Measurements from ENCODE around the gene SLC18A2.

The SLC18A2 gene

DNA sequence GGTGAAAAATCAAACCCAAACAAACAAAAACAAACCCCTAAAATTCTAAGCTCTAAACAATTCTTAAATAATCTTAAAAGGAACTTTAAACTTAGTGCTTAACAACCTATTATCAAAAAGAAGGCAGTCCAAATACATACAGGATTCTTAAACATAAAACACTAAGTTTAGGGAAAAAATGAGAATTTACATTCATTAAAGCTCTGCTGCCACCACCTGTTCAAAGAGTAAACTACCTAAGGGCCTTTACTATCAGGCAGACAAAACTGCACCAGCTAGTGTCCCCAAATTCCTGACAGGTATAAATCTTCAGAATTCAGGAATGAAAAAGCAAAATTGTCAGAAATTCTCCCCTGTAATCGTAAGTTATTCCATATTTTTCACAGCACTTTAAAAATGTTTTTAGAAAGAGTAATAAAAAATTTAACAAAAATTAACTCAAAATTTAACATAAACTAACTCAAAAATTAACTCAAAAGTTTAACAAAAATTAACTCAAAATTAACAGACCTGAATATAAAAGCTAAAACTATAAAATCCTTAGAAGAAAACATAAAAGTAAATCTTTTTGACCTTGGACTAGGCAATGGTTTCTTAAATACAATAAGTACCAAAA, 79.2 kb downstream of the SLC18A2 start:
- peak; percentile 5 for DNase-seq

DNA sequence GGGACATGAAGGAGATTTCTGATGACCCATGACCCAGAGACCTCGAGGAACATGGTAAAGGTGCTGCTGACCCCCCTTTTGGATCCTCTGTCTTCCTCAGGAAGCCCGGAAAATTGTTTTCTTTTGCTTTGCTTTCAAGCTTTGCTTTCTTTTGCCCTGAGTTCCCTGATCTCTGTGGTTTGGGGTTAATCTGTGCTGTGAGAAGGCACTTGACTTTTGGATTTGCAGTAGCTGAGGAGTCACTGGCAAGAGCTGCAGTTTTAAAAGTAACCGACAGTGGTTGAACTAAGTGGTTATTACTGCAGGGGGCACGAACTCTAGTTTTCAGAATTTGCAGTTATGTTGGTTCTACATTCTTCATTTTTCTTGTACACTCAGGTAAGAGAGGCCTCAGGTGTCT, 81.3 kb downstream of the SLC18A2 start:
- DNase-seq: no peak

DNA sequence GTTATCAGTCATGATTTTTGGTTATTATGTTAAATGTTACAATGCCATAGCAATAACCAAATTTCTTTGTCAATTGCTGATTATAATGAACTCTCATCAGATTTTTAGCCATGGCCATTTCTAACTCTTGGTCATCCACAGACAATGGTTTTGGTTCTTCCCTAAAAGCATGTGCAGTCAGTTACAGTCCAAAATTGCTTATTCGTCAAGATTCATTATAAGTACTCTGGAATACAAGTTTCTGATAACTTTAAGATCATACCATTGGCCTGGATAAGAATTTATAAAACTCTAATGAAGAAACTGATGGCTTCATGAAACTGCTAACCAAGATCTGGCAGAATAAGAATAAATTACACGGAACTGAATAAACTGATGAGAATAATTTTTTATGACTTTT, 83.5 kb downstream of the SLC18A2 start:
- no peak for DNase-seq

GRCh38 chr10:117327262-117327661, 86.3 kb downstream of the SLC18A2 start:
- DNase-seq: no peak
